Fibroblast of mammary gland (primary cell): ENCODE results near the gene RAX.

Source experiments
- DNase-seq: peaks from one replicate; pipeline ENCODE4 v3.0.0-alpha.2; 2010; ENCODE audit warnings: low read depth
- H3K4me3 ChIP-seq: 2 replicates; pipeline ENCODE4 v1.5.1; 2011; ENCODE audit warnings: low read depth, mild to moderate bottlenecking, low read length, moderate library complexity; ENCODE audit not compliant: control insufficient read depth
- TF ChIP-seq, protein P1 (sequence below): conservative IDR thresholded peaks from 2 replicates; pipeline ENCODE4 v1.5.1; 2011; ENCODE audit warnings: low read depth, low read length, inconsistent platforms; ENCODE audit not compliant: control insufficient read depth, insufficient read depth

RAX gene

DNA sequence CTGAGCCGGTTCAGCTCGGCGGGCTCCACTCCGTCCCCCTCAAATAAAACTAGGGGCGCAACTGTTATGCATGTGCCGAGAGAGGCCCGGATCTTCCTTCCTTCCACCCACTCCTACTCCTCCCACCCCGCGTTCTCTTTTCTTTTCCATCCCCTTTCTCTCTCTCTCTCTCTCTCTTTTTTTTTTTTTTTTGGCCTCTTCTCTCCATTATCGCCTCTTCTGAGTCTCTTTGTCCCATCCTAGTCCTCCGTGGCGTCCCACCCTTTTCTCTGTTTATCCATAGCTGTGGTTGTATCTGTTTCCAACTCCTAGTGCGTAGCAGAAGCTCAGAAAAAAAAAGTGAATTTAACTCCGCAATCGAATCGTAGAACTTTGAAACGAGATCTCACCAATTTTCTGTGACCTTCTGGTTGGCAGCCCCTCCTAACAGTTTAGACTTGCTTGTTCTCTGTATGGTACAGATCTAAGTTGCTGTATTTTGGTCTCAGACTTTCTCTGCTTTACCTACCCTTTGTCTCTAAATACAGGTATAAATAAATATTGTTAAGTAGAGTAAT is 3.6 kb downstream of the RAX start:
- TF ChIP-seq, protein P1, sequence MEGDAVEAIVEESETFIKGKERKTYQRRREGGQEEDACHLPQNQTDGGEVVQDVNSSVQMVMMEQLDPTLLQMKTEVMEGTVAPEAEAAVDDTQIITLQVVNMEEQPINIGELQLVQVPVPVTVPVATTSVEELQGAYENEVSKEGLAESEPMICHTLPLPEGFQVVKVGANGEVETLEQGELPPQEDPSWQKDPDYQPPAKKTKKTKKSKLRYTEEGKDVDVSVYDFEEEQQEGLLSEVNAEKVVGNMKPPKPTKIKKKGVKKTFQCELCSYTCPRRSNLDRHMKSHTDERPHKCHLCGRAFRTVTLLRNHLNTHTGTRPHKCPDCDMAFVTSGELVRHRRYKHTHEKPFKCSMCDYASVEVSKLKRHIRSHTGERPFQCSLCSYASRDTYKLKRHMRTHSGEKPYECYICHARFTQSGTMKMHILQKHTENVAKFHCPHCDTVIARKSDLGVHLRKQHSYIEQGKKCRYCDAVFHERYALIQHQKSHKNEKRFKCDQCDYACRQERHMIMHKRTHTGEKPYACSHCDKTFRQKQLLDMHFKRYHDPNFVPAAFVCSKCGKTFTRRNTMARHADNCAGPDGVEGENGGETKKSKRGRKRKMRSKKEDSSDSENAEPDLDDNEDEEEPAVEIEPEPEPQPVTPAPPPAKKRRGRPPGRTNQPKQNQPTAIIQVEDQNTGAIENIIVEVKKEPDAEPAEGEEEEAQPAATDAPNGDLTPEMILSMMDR = no peak
- no peak for DNase-seq
- no peak overlapping the region for H3K4me3 ChIP-seq

DNA sequence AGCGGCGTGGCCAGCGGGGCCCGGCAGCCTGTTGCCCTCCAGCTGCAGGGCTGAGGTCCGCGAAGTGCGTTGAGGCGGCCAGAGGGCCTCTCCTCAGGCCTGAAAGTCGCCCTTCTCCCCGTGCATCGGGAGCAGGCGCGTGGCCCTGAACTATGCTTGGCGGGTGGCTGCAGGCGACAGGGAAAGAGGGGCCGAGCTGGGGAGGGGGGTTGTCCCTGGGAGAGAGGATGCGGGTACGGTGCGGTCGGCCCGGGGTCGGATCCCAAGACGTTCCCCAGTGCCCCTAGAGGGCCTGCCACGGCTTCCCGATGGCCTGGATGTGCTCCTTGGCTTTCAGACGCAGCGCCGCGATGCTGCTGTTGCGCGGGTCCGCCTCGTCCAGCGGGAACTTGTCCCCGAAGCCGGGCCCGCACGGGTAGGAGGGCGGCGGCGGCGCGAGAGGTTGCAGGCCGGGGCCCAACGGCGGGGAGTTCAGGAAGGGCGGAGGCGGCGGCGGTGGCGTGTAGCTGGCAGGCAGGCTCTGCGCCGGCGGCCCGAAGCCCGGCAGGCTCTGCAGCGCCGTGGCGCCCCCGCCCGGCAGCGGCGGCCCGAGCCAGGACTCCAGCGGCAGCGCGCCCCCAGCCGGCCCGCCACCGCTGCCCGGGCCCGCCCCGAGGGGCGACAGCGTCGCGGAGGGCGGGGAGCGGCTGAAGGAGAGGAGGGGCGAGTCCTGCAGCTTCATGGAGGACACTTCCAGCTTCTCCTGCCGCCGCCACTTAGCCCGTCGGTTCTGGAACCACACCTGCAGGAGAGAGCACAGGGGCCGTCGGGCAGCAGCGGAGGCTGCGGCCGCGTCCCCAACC is 4.3 kb downstream of the RAX start:
- no peak overlapping the region for H3K4me3 ChIP-seq
- TF ChIP-seq, protein P1 = no peak
- DNase-seq = peak; percentile 25

DNA sequence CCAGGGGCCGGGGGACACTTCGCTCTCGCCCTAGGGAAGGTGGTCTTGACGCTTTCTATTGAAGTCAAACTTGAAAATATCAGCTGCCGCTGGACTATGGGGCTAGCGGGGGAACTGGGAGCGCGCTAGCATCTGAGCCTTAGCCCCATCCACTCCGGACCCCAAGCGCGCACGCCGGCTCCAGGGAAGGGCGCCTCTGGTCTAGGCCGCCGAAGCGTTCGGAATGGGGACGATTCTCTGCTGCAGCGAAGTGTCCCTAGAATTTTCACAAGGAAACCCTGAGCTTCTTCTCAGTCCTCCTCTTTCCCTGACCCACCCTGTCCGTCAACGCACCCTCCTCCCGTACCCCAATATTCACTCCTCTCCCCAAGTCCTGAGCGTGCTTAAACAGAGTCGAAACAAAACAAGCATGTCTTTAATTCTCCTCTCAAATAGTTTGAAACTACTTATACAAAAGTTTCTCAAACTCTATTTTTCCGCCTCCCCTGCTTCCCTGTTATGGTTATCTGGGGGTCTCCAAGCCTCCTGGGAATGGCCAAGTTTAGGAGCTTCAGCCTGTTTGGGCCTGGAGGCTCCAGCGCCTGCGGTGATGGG is 5.0 kb downstream of the RAX start:
- no peak for DNase-seq
- TF ChIP-seq, protein P1 = no peak
- H3K4me3 ChIP-seq = no peak overlapping the region

DNA sequence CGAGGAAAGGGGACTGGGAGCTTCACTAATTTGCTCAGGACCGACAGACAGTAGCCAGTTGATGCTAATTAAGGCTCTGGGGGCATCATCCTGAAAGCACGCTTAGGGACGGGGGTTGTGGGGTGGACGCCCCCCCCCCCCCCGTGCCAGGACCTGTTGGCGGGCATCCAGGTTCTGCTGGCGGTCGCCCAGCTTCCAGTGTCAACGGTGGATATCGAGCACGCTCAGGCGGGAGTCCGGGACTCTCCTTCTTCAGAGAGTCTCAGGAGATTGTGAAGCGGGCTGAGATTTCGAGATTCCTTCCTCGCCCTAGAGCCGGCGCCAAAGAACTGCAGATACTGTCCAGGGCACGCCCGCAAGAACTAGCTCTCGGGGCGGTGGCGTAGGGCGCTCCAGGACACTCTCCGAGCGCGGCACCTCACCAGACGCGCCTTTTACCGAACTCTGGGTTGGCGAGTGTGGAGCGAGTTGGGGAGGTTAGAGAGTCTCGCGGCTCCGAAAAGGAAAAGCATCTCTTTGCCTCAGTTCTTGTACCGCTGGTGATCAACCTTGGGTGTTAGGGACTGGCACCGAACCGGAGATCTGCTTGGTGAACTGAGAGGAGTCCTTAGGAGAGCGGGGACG is 5.6 kb downstream of the RAX start:
- DNase-seq = no peak
- H3K4me3 ChIP-seq = no peak overlapping the region

DNA sequence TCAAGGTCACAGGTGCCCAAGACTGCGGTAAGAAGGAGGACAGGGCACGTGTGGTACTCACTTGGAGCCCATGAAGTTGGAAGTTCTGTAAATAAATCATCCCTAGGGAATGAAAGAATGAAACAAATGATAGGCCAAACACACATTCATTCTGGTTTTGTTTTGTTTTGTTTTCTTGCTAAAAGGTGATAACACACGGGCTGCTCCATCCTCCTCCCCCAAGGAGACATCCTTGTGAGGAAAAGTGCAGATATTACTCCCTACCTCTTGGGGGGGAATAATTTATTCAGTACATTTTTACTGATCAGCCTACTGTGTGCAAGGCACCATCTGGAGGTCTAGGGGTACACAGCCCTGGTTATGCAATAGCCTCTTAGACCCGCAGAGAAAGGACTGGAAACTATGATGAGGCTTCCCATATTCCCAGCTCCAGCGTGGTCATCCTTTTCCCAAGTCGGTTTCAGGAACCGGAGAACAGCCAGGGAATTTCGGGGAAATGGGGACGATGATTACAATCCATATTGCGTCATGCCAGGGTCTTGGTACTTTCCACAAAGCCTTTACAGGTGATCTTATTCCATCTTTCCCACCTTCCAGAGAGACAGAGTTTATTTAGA is 6.3 kb downstream of the RAX start:
- no peak for DNase-seq
- H3K4me3 ChIP-seq = no peak overlapping the region
- TF ChIP-seq, protein P1 = no peak

More for the DNA sequence above, 5.6 kb downstream of the RAX start:
- TF ChIP-seq, protein P1 = no peak

GRCh38 chr18:59266459-59266858 is 6.8 kb downstream of the RAX start:
- no peak for DNase-seq
- TF ChIP-seq, protein P1 = no peak
- no peak overlapping the region for H3K4me3 ChIP-seq
